HCT116 (cell line): ENCODE data around the gene NFIA. TPM values are rescaled to one million over a fixed set of nuclear protein-coding genes. Genes with fewer than 3 reads are reported as not detected.

Experiments
- ATAC-seq: fragments of 200-7000 bp; cut with Tn5 transposase; 2 replicates; pipeline ENCODE4 v1.9.1; 2020; ENCODE audit warnings: mild to moderate bottlenecking, moderate library complexity
- BruUV-seq: library from RNA; stranded (reverse); fragments of 400-500 nt; replicated peaks from 2 replicates; lab custom pipeline; 2021; lab: Mats Ljungman, UMichigan
- CTCF ChIA-PET: fragments of 300-600 bp; sonication (Branson Sonifier 250); formaldehyde crosslinking; loops from one replicate; lab custom pipeline; 2021; ENCODE audit warnings: antibody characterized with exemption; lab: Charles Lee
- POLR2A ChIA-PET: fragments of 300-600, 350-600 bp; sonication (Branson Sonifier 250); formaldehyde crosslinking; loops from one replicate; lab custom pipeline; 2021; ENCODE audit warnings: antibody characterized with exemption; lab: Charles Lee
- RAD21 ChIA-PET, 2 experiments: fragments of 300-600 bp; sonication (Branson Sonifier 250); formaldehyde crosslinking; loops; one replicate each; lab custom pipeline; 2023; ENCODE audit warnings: low total read pairs in 2 of 2; ENCODE audit not compliant: uncharacterized antibody in 2 of 2, unreplicated experiment in 2 of 2, low non-redundant PET in 1 of 2; lab: Charles Lee
- DNase-seq: peaks from one replicate; pipeline ENCODE4 v3.0.0-alpha.2; 2010; ENCODE audit warnings: low read depth, low spot score
- H2AFZ ChIP-seq: fragments of 200-600 bp; shearing (Covaris generic), sonication (generic); 2 replicates; pipeline ENCODE4 v1.6.1; 2017; ENCODE audit warnings: low read depth, mixed run types, mixed read lengths, antibody characterized with exemption, low read length; ENCODE audit not compliant: poor library complexity, severe bottlenecking
- H3K27ac ChIP-seq: 2 replicates; pipeline ENCODE4 v1.5.1; 2012; ENCODE audit warnings: low read depth, low read length
- H3K27me3 ChIP-seq: fragments of 200-600 bp; sonication (generic); 2 replicates; pipeline ENCODE4 v1.6.1; 2016; ENCODE audit warnings: mixed run types, low read length, mixed read lengths; ENCODE audit not compliant: insufficient read depth
- H3K36me3 ChIP-seq, 2 experiments: fragments of 200-500 bp in 1 of 2; fragments of 200-600 bp in 1 of 2; sonication (Bioruptor generic) in 1 of 2; sonication (generic) in 1 of 2; 2 replicates each; pipeline versions ENCODE4 v1.5.1 to v1.6.1; 2014 to 2016; ENCODE audit warnings: low read length in 2 of 2, inconsistent platforms in 1 of 2, mixed read lengths in 1 of 2, mixed run types in 1 of 2; ENCODE audit not compliant: insufficient read depth in 2 of 2, control insufficient read depth in 1 of 2
- H3K4me1 ChIP-seq, 2 experiments: fragments of 200-600 bp in 1 of 2; sonication (generic) in 1 of 2; 2 replicates each; pipeline versions ENCODE4 v1.5.1 to v1.6.1; 2012 to 2017; ENCODE audit warnings: low read length in 2 of 2, inconsistent platforms in 1 of 2, mild to moderate bottlenecking in 1 of 2, mixed read lengths in 1 of 2, mixed run types in 1 of 2, moderate library complexity in 1 of 2; ENCODE audit not compliant: insufficient read depth in 2 of 2, control insufficient read depth in 1 of 2
- H3K4me2 ChIP-seq: fragments of 200-600 bp; sonication (generic); 2 replicates; pipeline ENCODE4 v1.6.1; 2017; ENCODE audit warnings: mixed run types, low read length, mixed read lengths
- H3K4me3 ChIP-seq, 2 experiments: fragments of 200-600 bp in 1 of 2; sonication (generic) in 1 of 2; replicated peaks in 1 of 2; 2 replicates each; pipeline ENCODE4 v1.5.1; 2011 to 2016; ENCODE audit warnings: low read length in 2 of 2, control low read depth in 1 of 2, low read depth in 1 of 2, mild to moderate bottlenecking in 1 of 2, mixed read lengths in 1 of 2, mixed run types in 1 of 2
- H3K79me2 ChIP-seq: fragments of 200-600 bp; sonication (generic); 2 replicates; pipeline ENCODE4 v1.6.1; 2017; ENCODE audit warnings: mild to moderate bottlenecking, mixed run types, low read length, moderate library complexity, mixed read lengths; ENCODE audit not compliant: insufficient read depth
- H3K9ac ChIP-seq: fragments of 200-600 bp; sonication (generic); 2 replicates; pipeline ENCODE4 v1.6.1; 2016; ENCODE audit warnings: low read length, mixed read lengths
- H3K9me2 ChIP-seq: fragments of 200-600 bp; sonication (generic), shearing (Covaris generic); 2 replicates; pipeline ENCODE4 v1.6.1; 2017; ENCODE audit warnings: mixed run types, mild to moderate bottlenecking, moderate library complexity; ENCODE audit not compliant: insufficient read depth
- H3K9me3 ChIP-seq, 2 experiments: fragments of 200-500 bp in 1 of 2; fragments of 200-600 bp in 1 of 2; sonication (Bioruptor generic) in 1 of 2; sonication (generic) in 1 of 2; 2 replicates each; pipeline ENCODE4 v1.6.1; 2014 to 2017; ENCODE audit warnings: low read length in 2 of 2, mixed read lengths in 2 of 2, inconsistent platforms in 1 of 2, low read depth in 1 of 2, mild to moderate bottlenecking in 1 of 2, mixed run types in 1 of 2, moderate library complexity in 1 of 2; ENCODE audit not compliant: control insufficient read depth in 1 of 2, insufficient read depth in 1 of 2
- H4K20me1 ChIP-seq: fragments of 200-600 bp; sonication (generic), shearing (Covaris generic); 2 replicates; pipeline ENCODE4 v1.6.1; 2017; ENCODE audit warnings: mixed run types, mild to moderate bottlenecking, moderate library complexity; ENCODE audit not compliant: insufficient read depth
- CEBPB ChIP-seq: IDR thresholded peaks from 2 replicates; pipeline ENCODE4 v1.6.1; 2012; ENCODE audit warnings: low read depth
- ELF1 ChIP-seq: IDR thresholded peaks from 2 replicates; pipeline ENCODE4 v1.6.1; 2012; ENCODE audit warnings: low read depth, borderline replicate concordance
- EZH2phosphoT487 ChIP-seq: fragments of 200-600 bp; IDR thresholded peaks from 2 replicates; pipeline ENCODE4 v1.6.1; 2018; ENCODE audit warnings: antibody characterized with exemption, borderline replicate concordance
- JUND ChIP-seq: IDR thresholded peaks from 2 replicates; pipeline ENCODE4 v1.6.1; 2012
- RAD21 ChIP-seq: IDR thresholded peaks from 2 replicates; pipeline ENCODE4 v1.6.1; 2012; ENCODE audit warnings: low read depth, mild to moderate bottlenecking
- SIN3A ChIP-seq: IDR thresholded peaks from 2 replicates; pipeline ENCODE4 v1.6.1; 2012; ENCODE audit warnings: low read depth
- SP1 ChIP-seq: IDR thresholded peaks from 2 replicates; pipeline ENCODE4 v1.6.1; 2012; ENCODE audit warnings: low read depth
- SRF ChIP-seq: IDR thresholded peaks from 2 replicates; pipeline ENCODE4 v1.6.1; 2012; ENCODE audit warnings: low read depth
- YY1 ChIP-seq: IDR thresholded peaks from 2 replicates; pipeline ENCODE4 v1.6.1; 2011; ENCODE audit warnings: low read length, low read depth, moderate library complexity, mild to moderate bottlenecking; ENCODE audit not compliant: insufficient replicate concordance; ENCODE audit errors: extremely low read depth
- ZFX ChIP-seq: fragments of 450-650 bp; IDR thresholded peaks from 2 replicates; pipeline ENCODE4 v1.6.1; 2017
- intact Hi-C: fragments of 100-400 bp; cut with micrococcal nuclease; formaldehyde crosslinking; loops from 2 replicates; pipeline ENCODE4 v1.10.0; 2022
- total RNA-seq: library from RNA; stranded (reverse); gene quantifications from one replicate; pipeline ENCODE4 v1.2.1, GENCODE V29; 2021; ENCODE audit not compliant: unreplicated experiment
- TF ChIP-seq, protein P1 (sequence below): IDR thresholded peaks from 2 replicates; pipeline ENCODE4 v1.6.1; 2012
- TF ChIP-seq, protein P2 (sequence below), 3 experiments: fragments of 200-600 bp in 1 of 3; sonication (generic) in 1 of 3; IDR thresholded peaks in 2 of 3; conservative IDR thresholded peaks in 1 of 3; 2 replicates each; pipeline ENCODE4 v1.5.1; 2012 to 2017; ENCODE audit warnings: low read depth in 2 of 3, low read length in 2 of 3, antibody characterized with exemption in 1 of 3, borderline replicate concordance in 1 of 3, control low read depth in 1 of 3, mild to moderate bottlenecking in 1 of 3, mixed read lengths in 1 of 3, mixed run types in 1 of 3, moderate library complexity in 1 of 3; ENCODE audit not compliant: insufficient read depth in 1 of 3
- TF ChIP-seq, protein P3 (sequence below): IDR thresholded peaks from 2 replicates; pipeline ENCODE4 v1.6.1; 2012
- TF ChIP-seq, protein P4 (sequence below): IDR thresholded peaks from 2 replicates; pipeline ENCODE4 v1.6.1; 2011; ENCODE audit warnings: mild to moderate bottlenecking, low read length, moderate library complexity; ENCODE audit not compliant: insufficient replicate concordance; ENCODE audit errors: extremely low read depth

NFIA gene
- total RNA-seq, 1 experiment from 2014 or later = 17.2 TPM

GRCh38 chr1:61117283-61117682 lies 34.9 kb downstream of the NFIA start:
- CTCF ChIA-PET = no interaction called here
- no peak overlapping the region for H3K4me2 ChIP-seq

More at GRCh38 chr1:61117283-61117682, 34.9 kb downstream of the NFIA start:
- no peaks in the 10 kb centered on the region for H3K36me3 ChIP-seq
- DNase-seq = no peak
- no peaks in the 10 kb centered on the region for H3K4me1 ChIP-seq
- TF ChIP-seq CEBPB (no peak), JUND (no peak), RAD21 (no peak), ZFX (no peak), ELF1 (no peak), YY1 (no peak), SP1 (no peak), EZH2phosphoT487 (no peak), SIN3A (no peak), SRF (no peak)
- TF ChIP-seq, protein P1, sequence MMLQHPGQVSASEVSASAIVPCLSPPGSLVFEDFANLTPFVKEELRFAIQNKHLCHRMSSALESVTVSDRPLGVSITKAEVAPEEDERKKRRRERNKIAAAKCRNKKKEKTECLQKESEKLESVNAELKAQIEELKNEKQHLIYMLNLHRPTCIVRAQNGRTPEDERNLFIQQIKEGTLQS = no peak
- TF ChIP-seq, protein P2, sequence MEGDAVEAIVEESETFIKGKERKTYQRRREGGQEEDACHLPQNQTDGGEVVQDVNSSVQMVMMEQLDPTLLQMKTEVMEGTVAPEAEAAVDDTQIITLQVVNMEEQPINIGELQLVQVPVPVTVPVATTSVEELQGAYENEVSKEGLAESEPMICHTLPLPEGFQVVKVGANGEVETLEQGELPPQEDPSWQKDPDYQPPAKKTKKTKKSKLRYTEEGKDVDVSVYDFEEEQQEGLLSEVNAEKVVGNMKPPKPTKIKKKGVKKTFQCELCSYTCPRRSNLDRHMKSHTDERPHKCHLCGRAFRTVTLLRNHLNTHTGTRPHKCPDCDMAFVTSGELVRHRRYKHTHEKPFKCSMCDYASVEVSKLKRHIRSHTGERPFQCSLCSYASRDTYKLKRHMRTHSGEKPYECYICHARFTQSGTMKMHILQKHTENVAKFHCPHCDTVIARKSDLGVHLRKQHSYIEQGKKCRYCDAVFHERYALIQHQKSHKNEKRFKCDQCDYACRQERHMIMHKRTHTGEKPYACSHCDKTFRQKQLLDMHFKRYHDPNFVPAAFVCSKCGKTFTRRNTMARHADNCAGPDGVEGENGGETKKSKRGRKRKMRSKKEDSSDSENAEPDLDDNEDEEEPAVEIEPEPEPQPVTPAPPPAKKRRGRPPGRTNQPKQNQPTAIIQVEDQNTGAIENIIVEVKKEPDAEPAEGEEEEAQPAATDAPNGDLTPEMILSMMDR (IDR thresholded peaks at IDR 0.05 in 2 of 3, conservative IDR thresholded peaks at IDR 0.05 in 1 of 3; ENCODE audit: borderline replicate concordance in 1 of 3, insufficient read depth in 1 of 3, low read depth in 2 of 3, low read length in 2 of 3) = no peak
- TF ChIP-seq, protein P3, sequence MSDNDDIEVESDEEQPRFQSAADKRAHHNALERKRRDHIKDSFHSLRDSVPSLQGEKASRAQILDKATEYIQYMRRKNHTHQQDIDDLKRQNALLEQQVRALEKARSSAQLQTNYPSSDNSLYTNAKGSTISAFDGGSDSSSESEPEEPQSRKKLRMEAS = no peak
- TF ChIP-seq, protein P4, sequence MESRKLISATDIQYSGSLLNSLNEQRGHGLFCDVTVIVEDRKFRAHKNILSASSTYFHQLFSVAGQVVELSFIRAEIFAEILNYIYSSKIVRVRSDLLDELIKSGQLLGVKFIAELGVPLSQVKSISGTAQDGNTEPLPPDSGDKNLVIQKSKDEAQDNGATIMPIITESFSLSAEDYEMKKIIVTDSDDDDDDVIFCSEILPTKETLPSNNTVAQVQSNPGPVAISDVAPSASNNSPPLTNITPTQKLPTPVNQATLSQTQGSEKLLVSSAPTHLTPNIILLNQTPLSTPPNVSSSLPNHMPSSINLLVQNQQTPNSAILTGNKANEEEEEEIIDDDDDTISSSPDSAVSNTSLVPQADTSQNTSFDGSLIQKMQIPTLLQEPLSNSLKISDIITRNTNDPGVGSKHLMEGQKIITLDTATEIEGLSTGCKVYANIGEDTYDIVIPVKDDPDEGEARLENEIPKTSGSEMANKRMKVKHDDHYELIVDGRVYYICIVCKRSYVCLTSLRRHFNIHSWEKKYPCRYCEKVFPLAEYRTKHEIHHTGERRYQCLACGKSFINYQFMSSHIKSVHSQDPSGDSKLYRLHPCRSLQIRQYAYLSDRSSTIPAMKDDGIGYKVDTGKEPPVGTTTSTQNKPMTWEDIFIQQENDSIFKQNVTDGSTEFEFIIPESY = no peak
- H3K4me3 ChIP-seq = no peak overlapping the region
- H4K20me1 ChIP-seq = no peaks in the 10 kb centered on the region
- no peak overlapping the region for H2AFZ ChIP-seq
- ChIA-PET POLR2A (no interaction called here), RAD21 (no interaction called here)
- H3K27me3 ChIP-seq = no peaks in the 10 kb centered on the region
- no peaks in the 10 kb centered on the region for H3K9me2 ChIP-seq
- no peaks in the 10 kb centered on the region for H3K9me3 ChIP-seq
- no peak overlapping the region for H3K9ac ChIP-seq
- intact Hi-C loops = no loop called here
- BruUV-seq = no TSS peak
- H3K27ac ChIP-seq = no peak overlapping the region
- H3K79me2 ChIP-seq = peaks cover 3% of the 10 kb centered on the region
- no peak for ATAC-seq
